WTC11 (cell line): ENCODE data around the gene GFPT2. TPM values are rescaled to one million over a fixed set of nuclear protein-coding genes. Genes with fewer than 3 reads are reported as not detected.

ENCODE experiments used
- ATAC-seq: fragments of 200-7000 bp; cut with Tn5 transposase; 2 replicates; pipeline ENCODE4 v1.10.0; 2021; ENCODE audit warnings: mild to moderate bottlenecking, moderate library complexity
- CTCF ChIA-PET: fragments of 300-600 bp; sonication (Branson Sonifier 250); formaldehyde crosslinking; loops from one replicate; lab custom pipeline; 2021; ENCODE audit warnings: antibody characterized with exemption; lab: Charles Lee
- POLR2A ChIA-PET: fragments of 350-600 bp; sonication (Branson Sonifier 250); formaldehyde crosslinking; loops from one replicate; lab custom pipeline; 2021; ENCODE audit warnings: antibody characterized with exemption; lab: Charles Lee
- DNase-seq: peaks from one replicate; pipeline ENCODE4 v3.0.0; 2021; ENCODE audit warnings: low spot score
- H3K27ac Mint-ChIP-seq: 2 replicates; pipeline ENCODE4 v1.8.0; 2021; ENCODE audit warnings: mixed read lengths
- H3K27me3 Mint-ChIP-seq: 2 replicates; pipeline ENCODE4 v1.8.0; 2021; ENCODE audit warnings: low read depth, mild to moderate bottlenecking, moderate library complexity, mixed read lengths
- H3K36me3 Mint-ChIP-seq: 2 replicates; pipeline ENCODE4 v1.8.0; 2021; ENCODE audit warnings: mixed read lengths
- H3K4me1 Mint-ChIP-seq: 2 replicates; pipeline ENCODE4 v1.8.0; 2022; ENCODE audit warnings: mixed read lengths
- H3K4me3 Mint-ChIP-seq: 2 replicates; pipeline ENCODE4 v1.8.0; 2021; ENCODE audit warnings: mild to moderate bottlenecking, moderate library complexity, mixed read lengths
- H3K9me3 Mint-ChIP-seq: 2 replicates; pipeline ENCODE4 v1.8.0; 2021; ENCODE audit warnings: mixed read lengths
- ATF1 ChIP-seq: sonication (generic); formaldehyde crosslinking; IDR thresholded peaks from 2 replicates; pipeline ENCODE4 v1.8.1; 2023; ENCODE audit warnings: mild to moderate bottlenecking, moderate library complexity, missing genetic modification reagents
- FOXK1 ChIP-seq: sonication (generic); formaldehyde crosslinking; IDR thresholded peaks from 2 replicates; pipeline ENCODE4 v1.8.0; 2022; ENCODE audit warnings: mild to moderate bottlenecking, moderate library complexity, missing genetic modification reagents
- FOXP4 ChIP-seq: sonication (generic); formaldehyde crosslinking; IDR thresholded peaks from 2 replicates; pipeline ENCODE4 v1.8.0; 2022; ENCODE audit warnings: mild to moderate bottlenecking, missing genetic modification reagents
- HMGA2 ChIP-seq: fragments of 250-450 bp; sonication (Bioruptor Pico); IDR thresholded peaks from 2 replicates; pipeline ENCODE4 v1.4.0; 2021; ENCODE audit warnings: mild to moderate bottlenecking, moderate library complexity
- MXD4 ChIP-seq: fragments of 250-450 bp; sonication (Bioruptor Pico); IDR thresholded peaks from 2 replicates; pipeline ENCODE4 v1.8.0; 2021; ENCODE audit warnings: mild to moderate bottlenecking, moderate library complexity, borderline replicate concordance
- NR3C1 ChIP-seq: sonication (generic); formaldehyde crosslinking; conservative IDR thresholded peaks from 2 replicates; pipeline ENCODE4 v1.8.1; 2023; ENCODE audit warnings: low read depth, mild to moderate bottlenecking, missing genetic modification reagents
- PRDM15 ChIP-seq: sonication (generic); formaldehyde crosslinking; IDR thresholded peaks from 2 replicates; pipeline ENCODE4 v1.8.0; 2022; ENCODE audit warnings: missing genetic modification reagents
- SMAD3 ChIP-seq: sonication (generic); formaldehyde crosslinking; IDR thresholded peaks from 2 replicates; pipeline ENCODE4 v1.8.0; 2022; ENCODE audit warnings: missing genetic modification reagents, mild to moderate bottlenecking, borderline replicate concordance
- SMAD4 ChIP-seq: sonication (generic); formaldehyde crosslinking; IDR thresholded peaks from 2 replicates; pipeline ENCODE4 v1.8.0; 2022; ENCODE audit warnings: mild to moderate bottlenecking, missing genetic modification reagents
- SOX15 ChIP-seq: fragments of 250-450 bp; sonication (Bioruptor Pico); IDR thresholded peaks from 2 replicates; pipeline ENCODE4 v1.9.0; 2021; ENCODE audit warnings: mild to moderate bottlenecking
- USF1 ChIP-seq: sonication (generic); formaldehyde crosslinking; IDR thresholded peaks from 2 replicates; pipeline ENCODE4 v1.8.0; 2022; ENCODE audit warnings: mild to moderate bottlenecking, missing genetic modification reagents
- ZMAT4 ChIP-seq: fragments of 250-450 bp; sonication (Bioruptor Pico); IDR thresholded peaks from 2 replicates; pipeline ENCODE4 v1.9.0; 2021; ENCODE audit warnings: mild to moderate bottlenecking
- ZNF138 ChIP-seq: sonication (generic); formaldehyde crosslinking; conservative IDR thresholded peaks from 2 replicates; pipeline ENCODE4 v1.8.1; 2022; ENCODE audit warnings: mild to moderate bottlenecking, moderate library complexity, missing genetic modification reagents
- ZNF281 ChIP-seq: sonication (generic); formaldehyde crosslinking; IDR thresholded peaks from 2 replicates; pipeline ENCODE4 v1.8.0; 2023; ENCODE audit warnings: mild to moderate bottlenecking, missing genetic modification reagents
- ZNF423 ChIP-seq: fragments of 250-450 bp; sonication (Bioruptor Pico); IDR thresholded peaks from 2 replicates; pipeline ENCODE4 v2.1.2; 2022; ENCODE audit warnings: mild to moderate bottlenecking, moderate library complexity
- total RNA-seq: library from RNA; stranded (reverse); gene quantifications from 3 replicates; pipeline ENCODE4 v1.2.3, GENCODE V29; 2021

Gene GFPT2
- total RNA-seq, 1 experiment from 2014 or later, result 124 TPM

- Mint-ChIP-seq H3K4me3 (no peak overlapping the region), H3K27me3 (no peaks in the 10 kb centered on the region), H3K9me3 (no peaks in the 10 kb centered on the region), H3K27ac (no peak overlapping the region), H3K4me1 (no peaks in the 10 kb centered on the region), H3K36me3 (no peaks in the 10 kb centered on the region)
- 0 out of 2 replicates have a peak, but pooled peaks have one; percentile 18 for ATAC-seq
- TF ChIP-seq FOXP4 (CRISPR knock-in tag), result no peak
- no peak for TF ChIP-seq ZNF423 (CRISPR knock-in tag)
- no peak for TF ChIP-seq SMAD3
- no peak for TF ChIP-seq ZNF138 (CRISPR knock-in tag)
- no peak for TF ChIP-seq MXD4 (CRISPR knock-in tag)
- no peak for TF ChIP-seq SOX15 (CRISPR knock-in tag)
- no peak for TF ChIP-seq ATF1 (CRISPR knock-in tag)
- TF ChIP-seq FOXK1, result no peak
- TF ChIP-seq NR3C1, result no peak
- TF ChIP-seq HMGA2 (CRISPR knock-in tag), result no peak
- TF ChIP-seq SMAD4, result no peak
- no peak for TF ChIP-seq USF1 (CRISPR knock-in tag)
- no peak for TF ChIP-seq ZNF281 (CRISPR knock-in tag)
- no peak for TF ChIP-seq ZMAT4
- no peak for DNase-seq
- POLR2A ChIA-PET, result no interaction called here
- CTCF ChIA-PET, result interaction anchor here (0.7 to 2.6 kb wide), 15 partner anchors 10 to 163 kb away, joined by 3 to 22 read pairs (median 5); partner anchors contain the start of genes GFPT2 and RASGEF1C
These were observed 18.8 kb upstream of the GFPT2 start for GRCh38 chr5:180371949-180372348.

- no peak overlapping the region for H3K4me3 Mint-ChIP-seq
- no peaks in the 10 kb centered on the region for H3K27me3 Mint-ChIP-seq
- peak; percentile 43; the same call in 1 of the 2 replicates for ATAC-seq
- TF ChIP-seq PRDM15 (CRISPR knock-in tag) (peak; percentile 95), SMAD4 (no peak)
- H3K27ac Mint-ChIP-seq, result no peak overlapping the region
- H3K4me1 Mint-ChIP-seq, result peaks cover 2% of the 10 kb centered on the region; the same call in 1 of the 2 replicates
- POLR2A ChIA-PET, result no interaction called here
- H3K36me3 Mint-ChIP-seq, result no peaks in the 10 kb centered on the region
- no peaks in the 10 kb centered on the region for H3K9me3 Mint-ChIP-seq
- DNase-seq, result no peak
- CTCF ChIA-PET, result interaction anchor here (0.6 to 2.6 kb wide), 18 partner anchors 10 to 235 kb away, joined by 3 to 22 read pairs (median 4); partner anchors contain the start of genes GFPT2 and RASGEF1C
These were observed 17.9 kb upstream of the GFPT2 start for GRCh38 chr5:180370861-180371641.
